NT2/D1 (cell line): Measurements from ENCODE around the gene TTC38.

Experiments
- DNase-seq: peaks from one replicate; pipeline ENCODE4 v3.0.0-alpha.2; 2011; ENCODE audit warnings: low read depth, low spot score
- H3K27me3 ChIP-seq: 2 replicates; pipeline ENCODE4 v1.6.0; 2011; ENCODE audit warnings: mild to moderate bottlenecking; ENCODE audit not compliant: insufficient read length, insufficient read depth
- H3K36me3 ChIP-seq: 2 replicates; pipeline ENCODE4 v1.6.1; 2011; ENCODE audit warnings: mild to moderate bottlenecking, low read length, mixed read lengths; ENCODE audit not compliant: insufficient read depth, insufficient read length
- H3K4me1 ChIP-seq: 2 replicates; pipeline ENCODE4 v1.5.1; 2011; ENCODE audit not compliant: insufficient read depth, insufficient read length
- H3K4me3 ChIP-seq: 2 replicates; pipeline ENCODE4 v1.5.1; 2011; ENCODE audit warnings: low read depth; ENCODE audit not compliant: insufficient read length
- H3K9ac ChIP-seq: 2 replicates; pipeline ENCODE4 v1.6.0; 2011; ENCODE audit warnings: low read depth; ENCODE audit not compliant: insufficient read length
- H3K9me3 ChIP-seq: 2 replicates; pipeline ENCODE4 v1.5.1; 2011; ENCODE audit warnings: mild to moderate bottlenecking, low read length; ENCODE audit not compliant: insufficient read depth
- SUZ12 ChIP-seq: IDR thresholded peaks from 2 replicates; pipeline ENCODE4 v1.6.1; 2011; ENCODE audit not compliant: insufficient read length, insufficient read depth; ENCODE audit errors: extremely low read depth
- YY1 ChIP-seq: IDR thresholded peaks from 2 replicates; pipeline ENCODE4 v1.6.1; 2011; ENCODE audit not compliant: insufficient read length, insufficient read depth
- ZNF274 ChIP-seq: IDR thresholded peaks from 2 replicates; pipeline ENCODE4 v1.6.1; 2011; ENCODE audit warnings: mild to moderate bottlenecking, low read depth, low read length

The TTC38 gene

GRCh38 chr22:46318576-46318975 is 50.8 kb downstream of the TTC38 start:
- no peaks in the 10 kb centered on the region for H3K4me1 ChIP-seq
- H3K4me3 ChIP-seq, result no peak overlapping the region
- no peak for TF ChIP-seq SUZ12
- no peak for TF ChIP-seq ZNF274
- DNase-seq, result no peak
- no peaks in the 10 kb centered on the region for H3K27me3 ChIP-seq
- H3K9ac ChIP-seq, result no peak overlapping the region
- no peaks in the 10 kb centered on the region for H3K9me3 ChIP-seq
- peaks cover 85% of the 10 kb centered on the region for H3K36me3 ChIP-seq

- DNase-seq, result no peak
- no peak overlapping the region for H3K4me3 ChIP-seq
- no peak overlapping the region for H3K9ac ChIP-seq
- no peaks in the 10 kb centered on the region for H3K9me3 ChIP-seq
- no peaks in the 10 kb centered on the region for H3K4me1 ChIP-seq
- H3K27me3 ChIP-seq, result no peaks in the 10 kb centered on the region
- H3K36me3 ChIP-seq, result peaks cover 82% of the 10 kb centered on the region
- no peak for TF ChIP-seq ZNF274
- TF ChIP-seq YY1, result no peak
- TF ChIP-seq SUZ12, result no peak
Measured at GRCh38 chr22:46319319-46319718, 51.5 kb downstream of the TTC38 start.

- DNase-seq, result no peak
- Histone ChIP-seq H3K9me3 (no peaks in the 10 kb centered on the region), H3K27me3 (no peaks in the 10 kb centered on the region), H3K36me3 (peaks cover 84% of the 10 kb centered on the region), H3K4me3 (no peak overlapping the region), H3K4me1 (no peaks in the 10 kb centered on the region), H3K9ac (no peak overlapping the region)
- no peak for TF ChIP-seq ZNF274
- TF ChIP-seq SUZ12, result no peak
- TF ChIP-seq YY1, result no peak
Measured at GRCh38 chr22:46320166-46320710, 52.4 kb downstream of the TTC38 start.

GRCh38 chr22:46320716-46321386 is 53.0 kb downstream of the TTC38 start:
- no peak overlapping the region for H3K4me3 ChIP-seq
- TF ChIP-seq ZNF274 (no peak), SUZ12 (no peak), YY1 (no peak)
- no peak overlapping the region for H3K9ac ChIP-seq
- no peaks in the 10 kb centered on the region for H3K27me3 ChIP-seq
- peaks cover 84% of the 10 kb centered on the region for H3K36me3 ChIP-seq
- DNase-seq, result no peak
- H3K4me1 ChIP-seq, result no peaks in the 10 kb centered on the region
- no peaks in the 10 kb centered on the region for H3K9me3 ChIP-seq

- TF ChIP-seq SUZ12, result no peak
- TF ChIP-seq ZNF274, result no peak
- TF ChIP-seq YY1, result no peak
- Histone ChIP-seq H3K36me3 (peaks cover 85% of the 10 kb centered on the region), H3K4me1 (no peaks in the 10 kb centered on the region), H3K27me3 (no peaks in the 10 kb centered on the region), H3K9me3 (no peaks in the 10 kb centered on the region), H3K9ac (no peak overlapping the region), H3K4me3 (no peak overlapping the region)
- no peak for DNase-seq
Measured at GRCh38 chr22:46322711-46323110, 54.9 kb downstream of the TTC38 start.

- no peak for DNase-seq
- Histone ChIP-seq H3K36me3 (peaks cover 85% of the 10 kb centered on the region), H3K4me1 (no peaks in the 10 kb centered on the region), H3K9ac (no peak overlapping the region), H3K4me3 (no peak overlapping the region), H3K9me3 (no peaks in the 10 kb centered on the region), H3K27me3 (no peaks in the 10 kb centered on the region)
- TF ChIP-seq YY1 (no peak), SUZ12 (no peak), ZNF274 (no peak)
Measured at GRCh38 chr22:46323162-46323561, 55.4 kb downstream of the TTC38 start.

- H3K4me1 ChIP-seq, result no peaks in the 10 kb centered on the region
Measured at GRCh38 chr22:46326066-46326680, 58.4 kb downstream of the TTC38 start.

More at GRCh38 chr22:46326066-46326680, 58.4 kb downstream of the TTC38 start:
- Histone ChIP-seq H3K27me3 (no peaks in the 10 kb centered on the region), H3K36me3 (peaks cover 87% of the 10 kb centered on the region), H3K4me3 (no peak overlapping the region), H3K9ac (no peak overlapping the region), H3K9me3 (no peaks in the 10 kb centered on the region)
- TF ChIP-seq YY1 (no peak), ZNF274 (no peak), SUZ12 (no peak)
- DNase-seq, result no peak
